GM12878 (cell line): ENCODE data around the gene UQCRQ. TPM values are rescaled to one million over a fixed set of nuclear protein-coding genes. Genes with fewer than 3 reads are reported as not detected.

Experiments used
- ATF2 ChIP-seq: IDR thresholded peaks from 2 replicates; pipeline ENCODE4 v1.6.1; 2012; ENCODE audit warnings: low read length, inconsistent platforms
- ATF7 ChIP-seq: fragments of 450-650 bp; IDR thresholded peaks from 2 replicates; pipeline ENCODE4 v1.6.1; 2016; ENCODE audit warnings: low read depth, mild to moderate bottlenecking
- BCL11A ChIP-seq: IDR thresholded peaks from 2 replicates; pipeline ENCODE4 v1.6.1; 2011; ENCODE audit warnings: low read depth, low read length
- CHD1 ChIP-seq: IDR thresholded peaks from 2 replicates; pipeline ENCODE4 v1.6.1; 2012; ENCODE audit warnings: low read depth, low read length, improper control_type of control experiment
- CTCF ChIP-seq, 3 experiments: IDR thresholded peaks in 2 of 3; conservative IDR thresholded peaks in 1 of 3; 2 replicates each; pipeline ENCODE4 v1.5.1; 2011; ENCODE audit warnings: low read depth in 3 of 3, low read length in 3 of 3, mild to moderate bottlenecking in 3 of 3, control low read depth in 2 of 3, moderate library complexity in 2 of 3, inconsistent platforms in 1 of 3, mixed read lengths in 1 of 3; ENCODE audit not compliant: control insufficient read depth in 2 of 3, insufficient read depth in 1 of 3; ENCODE audit errors: extremely low read depth in 1 of 3
- CUX1 ChIP-seq: IDR thresholded peaks from 2 replicates; pipeline ENCODE4 v1.6.1; 2012; ENCODE audit warnings: improper control_type of control experiment, low read depth, low read length; ENCODE audit not compliant: insufficient replicate concordance
- EZH2 ChIP-seq: IDR thresholded peaks from 2 replicates; pipeline ENCODE4 v1.6.1; 2012; ENCODE audit warnings: low read depth, mild to moderate bottlenecking, control low read depth, inconsistent platforms, low read length, borderline replicate concordance; ENCODE audit not compliant: control insufficient read depth
- FOXM1 ChIP-seq: IDR thresholded peaks from 2 replicates; pipeline ENCODE4 v1.6.1; 2012; ENCODE audit warnings: low read depth, mild to moderate bottlenecking, inconsistent platforms, low read length, moderate library complexity
- HSF1 ChIP-seq: fragments of 150-350 bp; IDR thresholded peaks from 2 replicates; pipeline ENCODE4 v1.6.1; 2014; ENCODE audit warnings: mild to moderate bottlenecking, low read depth, low read length
- IRF4 ChIP-seq: IDR thresholded peaks from 2 replicates; pipeline ENCODE4 v1.6.1; 2011; ENCODE audit warnings: low read depth, low read length
- NR2F1 ChIP-seq: fragments of 450-650 bp; conservative IDR thresholded peaks from 2 replicates; pipeline ENCODE4 v1.6.1; 2017; ENCODE audit warnings: mild to moderate bottlenecking
- NRF1 ChIP-seq: conservative IDR thresholded peaks from 2 replicates; pipeline ENCODE4 v1.6.1; 2011; ENCODE audit warnings: mild to moderate bottlenecking, low read depth, low read length, improper control_type of control experiment
- PBX3 ChIP-seq: IDR thresholded peaks from 2 replicates; pipeline ENCODE4 v1.6.1; 2011; ENCODE audit warnings: mild to moderate bottlenecking, low read depth, low read length, moderate library complexity; ENCODE audit not compliant: insufficient replicate concordance
- RB1 ChIP-seq: fragments of 450-650 bp; formaldehyde crosslinking; IDR thresholded peaks from 2 replicates; pipeline ENCODE4 v1.6.1; 2017; ENCODE audit warnings: mild to moderate bottlenecking, borderline replicate concordance
- RCOR1 ChIP-seq: conservative IDR thresholded peaks from 2 replicates; pipeline ENCODE4 v1.6.1; 2012; ENCODE audit warnings: low read depth, low read length, improper control_type of control experiment
- TAF1 ChIP-seq: IDR thresholded peaks from 2 replicates; pipeline ENCODE4 v1.6.1; 2011; ENCODE audit warnings: mild to moderate bottlenecking, low read depth, low read length, borderline replicate concordance
- TCF7 ChIP-seq: IDR thresholded peaks from 2 replicates; pipeline ENCODE4 v1.6.1; 2014; ENCODE audit warnings: antibody characterized with exemption, borderline replicate concordance
- YBX1 ChIP-seq: fragments of 450-650 bp; IDR thresholded peaks from 2 replicates; pipeline ENCODE4 v1.6.1; 2016; ENCODE audit warnings: antibody characterized with exemption
- ZBED1 ChIP-seq: IDR thresholded peaks from 2 replicates; pipeline ENCODE4 v1.6.1; 2016; ENCODE audit warnings: borderline replicate concordance
- ZNF622 ChIP-seq: fragments of 450-650 bp; IDR thresholded peaks from 2 replicates; pipeline ENCODE4 v1.6.1; 2017; ENCODE audit warnings: mild to moderate bottlenecking, inconsistent platforms
- polyA plus RNA-seq, 11 experiments: library from polyadenylated mRNA; depleted of rRNA in 4 of 11; unstranded in 6 of 11; stranded (reverse) in 5 of 11; fragments of >200 nt; fragmentation: Nextera tagmentation in 4 of 11; fragmentation: Illumina TruSeq in 1 of 11; extraction: Ambion mirVana in 4 of 11; extraction: Trizol in 1 of 11; gene quantifications; 1 replicate in 1 of 11; 2 replicates in 10 of 11; pipeline versions ENCODE4 v1.2.1 to v1.2.3, GENCODE V29; 2011 to 2016; ENCODE audit warnings: inconsistent platforms in 2 of 11, missing spikeins in 2 of 11, low read depth in 1 of 11
- total RNA-seq, 4 experiments: library from RNA; depleted of rRNA in 3 of 4; stranded (reverse); fragments of >200 nt in 3 of 4; fragmentation: Illumina TruSeq in 1 of 4; extraction: Trizol in 1 of 4; gene quantifications; 2 replicates each; pipeline versions ENCODE4 v1.2.1 to v1.2.3, GENCODE V29; 2013 to 2021

Gene UQCRQ
- total and polyA plus RNA-seq, 10 of the 15 experiments (the other 5 are each of a cell fraction or from before 2014, with no cell fraction given), result 121 to 1,579 (median 408) TPM

GRCh38 chr5:132820162-132820754, 46.2 kb upstream of the UQCRQ start (continued):
- TF ChIP-seq CUX1 (no peak), ATF2 (no peak), CHD1 (no peak), YBX1 (no peak), TCF7 (no peak), PBX3 (no peak), RB1 (peak; percentile 72; the same call in 1 of the 2 replicates), HSF1 (no peak), BCL11A (no peak), ZBED1 (no peak), CTCF (IDR thresholded peaks at IDR 0.05 in 2 of 3, conservative IDR thresholded peaks at IDR 0.05 in 1 of 3; ENCODE audit: control insufficient read depth in 2 of 3, extremely low read depth in 1 of 3, insufficient read depth in 1 of 3, low read depth in 3 of 3, low read length in 3 of 3) (peak; percentile 89 to 94 (median 89)), FOXM1 (peak; percentile 42; the same call in 1 of the 2 replicates), EZH2 (no peak), NR2F1 (no peak), IRF4 (0 out of 2 replicates have a peak, but pooled peaks have one; percentile 48), RCOR1 (no peak), NRF1 (no peak), ZNF622 (no peak), TAF1 (no peak), ATF7 (peak; percentile 42)
